ENCODE results near the gene AKR1A1. TPM values are rescaled to one million over a fixed set of nuclear protein-coding genes. Genes with fewer than 3 reads are reported as not detected.

The AKR1A1 gene
- total RNA-seq, 2 experiments from 2014 or later, result 25.3 to 31.0 TPM

- peaks cover 84% of the 10 kb centered on the region for H3K36me3 Mint-ChIP-seq (ENCODE audit: low read depth)
- POLR2A ChIA-PET, result no interaction called here
These were observed 60.1 kb downstream of the AKR1A1 start for GRCh38 chr1:45610589-45611226.

DNA sequence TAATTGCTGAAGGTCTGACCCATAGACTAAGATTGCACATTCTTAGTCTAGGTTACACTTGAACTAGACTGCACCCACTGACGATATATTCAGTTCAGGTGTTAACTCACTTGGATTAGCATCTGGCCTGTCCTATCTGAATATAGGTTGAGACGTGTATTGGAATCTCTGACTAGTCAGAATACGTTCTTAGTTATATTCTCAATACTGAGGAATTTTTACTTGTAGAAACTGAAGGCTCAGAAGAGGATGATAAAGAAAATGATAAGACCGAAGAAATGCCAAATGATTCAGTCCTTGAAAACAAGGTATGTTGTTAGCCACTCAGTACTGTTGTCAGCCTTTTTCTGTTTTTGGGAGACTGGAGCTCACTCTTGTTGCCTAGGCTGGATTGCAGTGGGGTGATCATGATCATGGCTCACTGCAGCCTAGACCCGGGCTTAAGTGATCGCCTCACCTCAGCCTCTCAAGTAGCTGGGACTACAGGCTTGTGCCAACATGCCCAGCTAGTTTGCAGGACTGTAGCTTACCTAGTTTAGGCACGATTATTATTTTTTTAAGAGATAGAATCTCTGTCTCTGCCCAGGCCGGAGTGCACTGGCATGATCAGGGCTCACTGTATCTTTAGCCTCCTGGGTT, 62.4 kb downstream of the AKR1A1 start:
- Mint-ChIP-seq H3K36me3 (ENCODE audit: low read depth) (peaks cover 85% of the 10 kb centered on the region), H3K9me3 (no peaks in the 10 kb centered on the region), H3K4me3 (no peak overlapping the region), H3K27me3 (no peaks in the 10 kb centered on the region), H3K4me1 (ENCODE audit: low read depth) (peaks cover 16% of the 10 kb centered on the region), H3K27ac (no peak overlapping the region)
- POLR2A ChIA-PET, result no interaction called here
- DNase-seq, result no peak
- H3K4me3 ChIP-seq (ENCODE audit: low read length), result no peak overlapping the region
- CTCF ChIA-PET, result no interaction called here
- no peak overlapping the region for H3K27ac ChIP-seq (ENCODE audit: low read depth in 1 of 2, low read length in 2 of 2)
- no peaks in the 10 kb centered on the region for H3K9me3 ChIP-seq (ENCODE audit: control insufficient read depth in 1 of 2, insufficient read depth in 1 of 2, low read length in 2 of 2)
- TF ChIP-seq, protein P1, sequence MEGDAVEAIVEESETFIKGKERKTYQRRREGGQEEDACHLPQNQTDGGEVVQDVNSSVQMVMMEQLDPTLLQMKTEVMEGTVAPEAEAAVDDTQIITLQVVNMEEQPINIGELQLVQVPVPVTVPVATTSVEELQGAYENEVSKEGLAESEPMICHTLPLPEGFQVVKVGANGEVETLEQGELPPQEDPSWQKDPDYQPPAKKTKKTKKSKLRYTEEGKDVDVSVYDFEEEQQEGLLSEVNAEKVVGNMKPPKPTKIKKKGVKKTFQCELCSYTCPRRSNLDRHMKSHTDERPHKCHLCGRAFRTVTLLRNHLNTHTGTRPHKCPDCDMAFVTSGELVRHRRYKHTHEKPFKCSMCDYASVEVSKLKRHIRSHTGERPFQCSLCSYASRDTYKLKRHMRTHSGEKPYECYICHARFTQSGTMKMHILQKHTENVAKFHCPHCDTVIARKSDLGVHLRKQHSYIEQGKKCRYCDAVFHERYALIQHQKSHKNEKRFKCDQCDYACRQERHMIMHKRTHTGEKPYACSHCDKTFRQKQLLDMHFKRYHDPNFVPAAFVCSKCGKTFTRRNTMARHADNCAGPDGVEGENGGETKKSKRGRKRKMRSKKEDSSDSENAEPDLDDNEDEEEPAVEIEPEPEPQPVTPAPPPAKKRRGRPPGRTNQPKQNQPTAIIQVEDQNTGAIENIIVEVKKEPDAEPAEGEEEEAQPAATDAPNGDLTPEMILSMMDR (IDR thresholded peaks at IDR 0.05), result no peak
- H3K4me1 ChIP-seq (ENCODE audit: insufficient read depth, low read length), result no peaks in the 10 kb centered on the region
- H3K36me3 ChIP-seq (ENCODE audit: insufficient read depth, low read length), result peaks cover 87% of the 10 kb centered on the region
- no peaks in the 10 kb centered on the region for H3K27me3 ChIP-seq (ENCODE audit: control insufficient read depth in 1 of 2, insufficient read depth in 2 of 2, low read length in 2 of 2)
- no peak for ATAC-seq (ENCODE audit: poor library complexity)
- intact Hi-C loops (cut with DNase I, micrococcal nuclease), result no loop called here

More at GRCh38 chr1:45610589-45611226, 60.1 kb downstream of the AKR1A1 start:
- TF ChIP-seq, protein P1 (IDR thresholded peaks at IDR 0.05), result no peak
- intact Hi-C loops (cut with DNase I, micrococcal nuclease), result no loop called here
- Mint-ChIP-seq H3K27me3 (no peaks in the 10 kb centered on the region), H3K4me1 (ENCODE audit: low read depth) (peaks cover 30% of the 10 kb centered on the region), H3K4me3 (no peak overlapping the region), H3K9me3 (no peaks in the 10 kb centered on the region), H3K27ac (peak overlapping the region; percentile 24)
- DNase-seq (no peak), ATAC-seq (ENCODE audit: poor library complexity) (no peak)
- no peak overlapping the region for H3K4me3 ChIP-seq (ENCODE audit: low read length)
- H3K27me3 ChIP-seq (ENCODE audit: control insufficient read depth in 1 of 2, insufficient read depth in 2 of 2, low read length in 2 of 2), result no peaks in the 10 kb centered on the region
- CTCF ChIA-PET, result interaction anchor here (1.3 kb wide), 1 partner anchor 24 kb away, joined by 3 read pairs; no protein-coding TSS in a partner anchor
- peaks cover 89% of the 10 kb centered on the region for H3K36me3 ChIP-seq (ENCODE audit: insufficient read depth, low read length)
- peaks cover 3% of the 10 kb centered on the region for H3K4me1 ChIP-seq (ENCODE audit: insufficient read depth, low read length)
- no peaks in the 10 kb centered on the region for H3K9me3 ChIP-seq (ENCODE audit: control insufficient read depth in 1 of 2, insufficient read depth in 1 of 2, low read length in 2 of 2)
- no peak overlapping the region for H3K27ac ChIP-seq (ENCODE audit: low read depth in 1 of 2, low read length in 2 of 2)

- H3K9me3 ChIP-seq (ENCODE audit: control insufficient read depth in 1 of 2, insufficient read depth in 1 of 2, low read length in 2 of 2), result no peaks in the 10 kb centered on the region
- no peak overlapping the region for H3K4me3 ChIP-seq (ENCODE audit: low read length)
- peaks cover 75% of the 10 kb centered on the region for H3K36me3 ChIP-seq (ENCODE audit: insufficient read depth, low read length)
- no peaks in the 10 kb centered on the region for H3K27me3 Mint-ChIP-seq
- no peaks in the 10 kb centered on the region for H3K27me3 ChIP-seq (ENCODE audit: control insufficient read depth in 1 of 2, insufficient read depth in 2 of 2, low read length in 2 of 2)
- CTCF ChIA-PET, result no interaction called here
- H3K4me1 Mint-ChIP-seq (ENCODE audit: low read depth), result peaks cover 12% of the 10 kb centered on the region
- H3K4me1 ChIP-seq (ENCODE audit: insufficient read depth, low read length), result peaks cover 2% of the 10 kb centered on the region
- intact Hi-C loops (cut with DNase I, micrococcal nuclease), result no loop called here
- H3K27ac Mint-ChIP-seq, result no peak overlapping the region
- ATAC-seq (ENCODE audit: poor library complexity) (no peak), DNase-seq (no peak)
- no peak overlapping the region for H3K4me3 Mint-ChIP-seq
- H3K9me3 Mint-ChIP-seq, result no peaks in the 10 kb centered on the region
- peaks cover 85% of the 10 kb centered on the region for H3K36me3 Mint-ChIP-seq (ENCODE audit: low read depth)
- H3K27ac ChIP-seq (ENCODE audit: low read depth in 1 of 2, low read length in 2 of 2), result no peak overlapping the region
- POLR2A ChIA-PET, result no interaction called here
- TF ChIP-seq, protein P1 (IDR thresholded peaks at IDR 0.05), result no peak
These were observed 65.3 kb downstream of the AKR1A1 start for GRCh38 chr1:45615885-45616284.

Measured in CD4-positive, alpha-beta T cell (primary cell).